ENCODE data around the gene CHN1. TPM values are rescaled to one million over a fixed set of nuclear protein-coding genes. Genes with fewer than 3 reads are reported as not detected.

CHN1 gene, protein sequence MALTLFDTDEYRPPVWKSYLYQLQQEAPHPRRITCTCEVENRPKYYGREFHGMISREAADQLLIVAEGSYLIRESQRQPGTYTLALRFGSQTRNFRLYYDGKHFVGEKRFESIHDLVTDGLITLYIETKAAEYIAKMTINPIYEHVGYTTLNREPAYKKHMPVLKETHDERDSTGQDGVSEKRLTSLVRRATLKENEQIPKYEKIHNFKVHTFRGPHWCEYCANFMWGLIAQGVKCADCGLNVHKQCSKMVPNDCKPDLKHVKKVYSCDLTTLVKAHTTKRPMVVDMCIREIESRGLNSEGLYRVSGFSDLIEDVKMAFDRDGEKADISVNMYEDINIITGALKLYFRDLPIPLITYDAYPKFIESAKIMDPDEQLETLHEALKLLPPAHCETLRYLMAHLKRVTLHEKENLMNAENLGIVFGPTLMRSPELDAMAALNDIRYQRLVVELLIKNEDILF
- total RNA-seq: 1.6 TPM

- DNase-seq (ENCODE audit: low spot score) (peak; percentile 69), ATAC-seq (peak; percentile 92)
Measured at GRCh38 chr2:175004980-175005732, at the start of gene CHN1. CHN1 (minus strand) TSS chr2:175005381; CDS start chr2:175004912, 469 bp downstream.

DNA sequence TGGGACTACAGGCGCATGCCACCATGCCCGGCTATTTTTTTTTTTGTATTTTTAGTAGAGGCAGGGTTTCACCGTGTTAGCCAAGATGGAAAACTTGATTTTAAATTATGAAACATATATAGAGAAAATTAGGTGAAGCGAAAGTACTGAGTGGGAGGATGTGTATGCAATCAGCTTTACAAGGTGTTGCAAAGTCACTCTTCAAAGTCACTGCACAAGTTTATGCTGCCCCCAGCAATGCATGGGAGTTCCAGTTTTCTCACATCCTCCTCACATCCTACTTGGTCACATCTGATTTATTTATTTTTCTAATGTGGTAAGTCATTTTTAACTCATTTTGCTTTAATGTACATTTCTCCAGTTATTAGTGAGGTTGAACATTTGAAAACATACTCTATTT, 49.2 kb upstream of the CHN1 start:
- DNase-seq (ENCODE audit: low spot score): no peak
- no peak for ATAC-seq

DNA sequence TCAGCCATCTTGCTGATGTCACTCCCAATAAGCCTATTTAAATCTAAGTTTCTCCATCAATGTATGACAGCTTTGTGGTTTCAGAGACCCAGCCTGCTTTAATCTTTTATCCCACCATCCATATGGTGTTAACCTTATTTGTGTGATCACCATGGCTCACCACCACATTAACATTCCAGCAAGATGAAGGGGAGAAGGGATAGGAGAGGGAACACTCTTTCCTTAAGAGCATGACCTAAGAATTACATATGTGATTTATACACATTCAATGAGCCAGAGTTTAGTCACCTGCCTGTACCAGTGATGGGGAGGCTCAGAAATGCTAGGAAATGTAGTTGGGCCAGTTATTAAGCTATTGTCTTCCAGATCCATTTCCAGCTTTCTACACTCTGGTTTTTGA, 44.5 kb upstream of the CHN1 start:
- DNase-seq (ENCODE audit: low spot score) (no peak), ATAC-seq (no peak)

GRCh38 chr2:175048275-175048674, 43.1 kb upstream of the CHN1 start:
- ATAC-seq (no peak), DNase-seq (ENCODE audit: low spot score) (no peak)

DNA sequence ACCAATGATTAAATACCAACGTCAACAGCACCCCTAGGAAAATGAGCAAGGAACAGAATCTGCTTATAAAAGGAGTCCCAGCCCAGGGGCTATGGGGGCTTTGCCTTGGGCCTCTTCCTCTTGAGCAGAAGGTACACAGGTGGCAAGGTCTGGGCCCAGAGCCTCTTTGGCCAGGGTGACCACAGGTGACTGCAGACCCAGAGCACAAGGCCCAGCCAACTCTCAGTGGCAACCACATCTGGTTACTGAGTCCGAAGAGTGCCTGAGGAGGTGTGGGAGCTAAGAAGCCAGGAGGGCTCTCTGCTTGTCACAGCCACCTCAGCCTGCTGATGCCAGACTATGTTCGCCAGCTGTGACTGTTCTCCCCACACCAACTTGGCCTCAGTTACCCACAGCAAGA, 34.3 kb upstream of the CHN1 start:
- no peak for DNase-seq (ENCODE audit: low spot score)
- no peak for ATAC-seq

GRCh38 chr2:175039031-175039430, 33.9 kb upstream of the CHN1 start:
- no peak for ATAC-seq
- no peak for DNase-seq (ENCODE audit: low spot score)

- no peak for DNase-seq (ENCODE audit: low spot score)
- ATAC-seq: no peak
Measured at GRCh38 chr2:175037941-175038340, 32.8 kb upstream of the CHN1 start.

GRCh38 chr2:175036582-175037018, 31.4 kb upstream of the CHN1 start:
- ATAC-seq: peak; percentile 94
- no peak for DNase-seq (ENCODE audit: low spot score)

DNA sequence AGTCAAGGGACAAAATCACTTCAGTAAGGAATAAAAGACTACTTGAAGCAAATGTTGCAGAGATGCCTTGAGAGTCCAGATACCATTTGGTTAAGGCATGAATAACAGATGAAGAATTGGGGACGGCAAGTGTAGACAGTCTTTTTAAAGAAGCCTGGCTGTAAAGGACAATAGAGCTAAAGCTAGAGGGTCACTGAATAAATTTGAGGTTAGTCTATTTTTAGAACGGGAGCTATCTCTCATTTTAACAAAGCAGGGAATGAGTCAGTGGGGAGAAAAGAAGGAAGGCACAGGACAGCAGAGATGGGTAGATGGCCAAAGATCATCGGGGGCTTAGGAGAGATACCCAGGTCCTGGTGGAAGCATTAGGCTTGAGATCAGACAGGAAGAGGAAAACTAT, 30.6 kb upstream of the CHN1 start:
- no peak for DNase-seq (ENCODE audit: low spot score)
- ATAC-seq: no peak

GRCh38 chr2:175034716-175035115, 29.5 kb upstream of the CHN1 start:
- ATAC-seq (no peak), DNase-seq (ENCODE audit: low spot score) (no peak)

- ATAC-seq: peak; percentile 91
- peak; percentile 83 for DNase-seq (ENCODE audit: low spot score)
Measured at GRCh38 chr2:175030380-175031271, 25.4 kb upstream of the CHN1 start.

- DNase-seq (ENCODE audit: low spot score): no peak
- peak; percentile 18 for ATAC-seq
Measured at GRCh38 chr2:175027755-175028154, 22.6 kb upstream of the CHN1 start.

DNA sequence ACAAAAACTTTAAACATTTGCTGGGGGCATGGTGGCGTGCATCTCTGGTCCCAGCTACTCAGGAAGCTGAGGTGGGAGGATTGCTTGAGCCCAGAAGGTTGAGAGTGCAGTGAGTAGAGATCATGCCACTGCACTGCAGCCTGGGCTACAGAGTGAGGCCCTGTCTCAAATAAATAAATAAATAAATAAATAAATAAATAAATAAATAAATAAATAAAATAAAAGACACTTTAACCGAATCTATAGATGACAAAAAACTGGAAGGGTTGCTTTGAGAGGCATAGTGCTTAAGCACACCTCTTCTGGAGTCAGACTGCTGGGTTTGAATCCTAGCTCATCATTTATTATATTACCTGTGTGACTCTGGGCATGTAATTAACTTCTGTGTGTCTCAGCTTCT, 21.2 kb upstream of the CHN1 start:
- DNase-seq (ENCODE audit: low spot score): no peak
- no peak for ATAC-seq

DNA sequence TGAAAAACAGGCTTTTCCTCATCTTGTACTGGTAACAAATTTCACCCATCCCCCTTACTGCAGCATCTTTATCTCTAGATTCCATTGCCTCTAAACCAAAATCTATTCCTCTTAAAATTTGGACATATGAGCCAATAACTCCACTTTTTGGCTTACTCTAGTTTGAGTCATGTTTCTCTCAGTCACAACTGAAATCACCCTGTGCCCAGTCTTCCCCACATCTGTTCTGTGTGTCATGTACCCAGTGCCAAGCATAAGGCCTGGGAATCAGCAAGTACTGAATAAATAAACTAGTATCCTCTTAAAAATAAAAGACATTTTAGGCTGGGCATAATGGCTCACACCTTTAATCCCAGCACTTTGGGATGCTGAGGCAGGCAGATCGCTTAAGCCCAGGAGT, 20.8 kb upstream of the CHN1 start:
- DNase-seq (ENCODE audit: low spot score) (no peak), ATAC-seq (no peak)

DNA sequence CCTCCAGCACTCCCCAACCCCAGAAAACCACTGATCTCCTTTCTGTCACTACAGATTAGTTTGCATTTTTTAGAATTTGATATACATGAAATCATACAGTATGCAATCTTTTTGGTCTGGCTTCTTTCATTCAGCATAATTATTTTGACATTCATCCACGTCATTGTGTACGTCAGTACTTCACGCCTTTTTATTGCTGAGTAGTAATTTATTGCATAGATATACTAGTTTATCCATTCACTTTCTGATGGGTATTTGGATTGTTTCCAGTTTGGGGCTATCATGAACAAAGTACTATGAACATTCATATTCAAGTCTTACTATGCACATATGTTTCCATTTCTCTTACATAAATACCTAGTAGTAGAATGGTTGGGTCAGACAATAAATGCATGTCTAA, 20.1 kb upstream of the CHN1 start:
- ATAC-seq (no peak), DNase-seq (ENCODE audit: low spot score) (no peak)

DNA sequence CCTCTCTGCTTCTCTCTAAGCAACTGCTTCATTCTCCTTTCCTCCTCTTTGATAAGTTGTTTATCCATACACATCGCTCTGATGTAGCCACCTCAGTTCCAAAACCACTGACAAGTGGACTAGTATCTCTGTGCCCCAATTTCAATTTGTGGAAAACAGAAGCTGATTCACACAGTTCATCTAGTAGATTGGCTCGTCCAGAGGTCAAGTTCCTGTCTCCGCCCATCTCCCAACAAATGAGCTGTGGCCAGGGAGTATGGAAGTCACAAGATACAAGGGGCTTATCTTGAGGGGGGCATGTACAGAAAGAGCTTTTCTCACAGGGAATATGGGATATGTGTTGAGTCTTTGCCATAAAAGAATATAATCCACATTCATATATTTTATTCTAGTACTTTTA, 17.7 kb upstream of the CHN1 start:
- ATAC-seq: no peak
- DNase-seq (ENCODE audit: low spot score): no peak

GRCh38 chr2:175019566-175020327, 14.6 kb upstream of the CHN1 start:
- peak; percentile 79 for ATAC-seq
- no peak for DNase-seq (ENCODE audit: low spot score)

GRCh38 chr2:175017618-175018414, 12.6 kb upstream of the CHN1 start:
- no peak for DNase-seq (ENCODE audit: low spot score)

DNA sequence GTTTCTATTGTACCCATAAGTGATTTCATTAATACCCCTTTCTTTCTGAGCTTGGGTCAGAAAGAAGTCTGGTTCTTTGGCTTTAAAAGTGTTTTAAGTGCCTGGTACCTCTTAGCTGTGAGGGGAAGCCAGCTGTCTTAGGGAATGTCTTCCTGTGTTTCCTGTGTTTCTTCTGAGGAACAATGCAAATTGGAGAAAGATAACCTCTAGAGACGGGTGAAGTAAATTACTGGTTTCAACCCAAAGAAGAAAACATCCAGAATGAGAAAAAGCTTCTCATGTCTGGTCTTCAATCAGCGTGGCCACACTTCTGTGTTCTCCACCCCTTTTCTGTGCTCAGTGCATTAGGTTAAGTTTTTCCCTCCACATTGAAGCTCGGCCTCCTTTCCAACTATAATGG, 10.2 kb upstream of the CHN1 start:
- peak; percentile 33 for ATAC-seq
- DNase-seq (ENCODE audit: low spot score): no peak

More at GRCh38 chr2:175017618-175018414, 12.6 kb upstream of the CHN1 start:
- no peak for ATAC-seq
